HG03139 (cell line): ENCODE measurements around the gene KIN.
A peak's percentile ranks its signal among the peaks of the same experiment; 100 is the strongest.
"Not testable (repeated sequence)": the region's sequence is repeated elsewhere in the genome, so short reads cannot be mapped to it uniquely, and the experiment has no call there.

ENCODE experiments used
- ATAC-seq: cut with Tn5 transposase; IDR thresholded peaks from one replicate; pipeline ENCODE4 v1.9.1; 2021; ENCODE audit not compliant: unreplicated experiment

The KIN gene

GRCh38 chr10:7794251-7795026 is 6.6 kb upstream of the KIN start:
- ATAC-seq = no peak

GRCh38 chr10:7792541-7792940 is 4.7 kb upstream of the KIN start:
- no peak for ATAC-seq

- no peak for ATAC-seq
Measured at GRCh38 chr10:7789390-7789789, 1.6 kb upstream of the KIN start.

- peak; percentile 10 for ATAC-seq
Measured at GRCh38 chr10:7788639-7789286, 970 bp upstream of the KIN start.

GRCh38 chr10:7787150-7787856 is 490 bp downstream of the KIN start:
- peak; percentile 8 for ATAC-seq

GRCh38 chr10:7786430-7786829 is 1.4 kb downstream of the KIN start:
- ATAC-seq = no peak

- ATAC-seq = not testable (repeated sequence)
Measured at GRCh38 chr10:7782194-7782593, 5.6 kb downstream of the KIN start.

- no peak for ATAC-seq
Measured at GRCh38 chr10:7776777-7777176, 11.0 kb downstream of the KIN start.

- ATAC-seq = no peak
Measured at GRCh38 chr10:7773845-7774801, 13.7 kb downstream of the KIN start.

GRCh38 chr10:7768417-7768816 is 19.4 kb downstream of the KIN start:
- ATAC-seq = no peak

- ATAC-seq = no peak
Measured at GRCh38 chr10:7767209-7767608, 20.6 kb downstream of the KIN start.

GRCh38 chr10:7766241-7766640 is 21.6 kb downstream of the KIN start:
- no peak for ATAC-seq

- ATAC-seq = no peak
Measured at GRCh38 chr10:7763929-7764328, 23.9 kb downstream of the KIN start.

- no peak for ATAC-seq
Measured at GRCh38 chr10:7756360-7756992, 31.3 kb downstream of the KIN start.

- ATAC-seq = no peak
Measured at GRCh38 chr10:7755103-7755502, 32.7 kb downstream of the KIN start.

- no peak for ATAC-seq
Measured at GRCh38 chr10:7752251-7752650, 35.5 kb downstream of the KIN start.

GRCh38 chr10:7750222-7750621 is 37.6 kb downstream of the KIN start:
- no peak for ATAC-seq

- ATAC-seq = not testable (repeated sequence)
Measured at GRCh38 chr10:7748637-7749036, 39.2 kb downstream of the KIN start.

GRCh38 chr10:7744307-7744706 is 43.5 kb downstream of the KIN start:
- ATAC-seq = no peak
